HG03039 (cell line): ENCODE measurements around the gene PRKCE.
"Not testable (repeated sequence)": the region's sequence is repeated elsewhere in the genome, so short reads cannot be mapped to it uniquely, and the experiment has no call there.

Source experiments
- ATAC-seq: cut with Tn5 transposase; IDR thresholded peaks from one replicate; pipeline ENCODE4 v1.9.1; 2021; ENCODE audit warnings: mild to moderate bottlenecking, moderate library complexity; ENCODE audit not compliant: unreplicated experiment

Gene PRKCE

GRCh38 chr2:46197672-46198071 is 546.2 kb downstream of the PRKCE start:
- no peak for ATAC-seq

- ATAC-seq = no peak
Measured at GRCh38 chr2:46198164-46198883, 546.8 kb downstream of the PRKCE start.

- no peak for ATAC-seq
Measured at GRCh38 chr2:46198966-46199365, 547.5 kb downstream of the PRKCE start.

- no peak for ATAC-seq
Measured at GRCh38 chr2:46200100-46200690, 548.7 kb downstream of the PRKCE start.

DNA sequence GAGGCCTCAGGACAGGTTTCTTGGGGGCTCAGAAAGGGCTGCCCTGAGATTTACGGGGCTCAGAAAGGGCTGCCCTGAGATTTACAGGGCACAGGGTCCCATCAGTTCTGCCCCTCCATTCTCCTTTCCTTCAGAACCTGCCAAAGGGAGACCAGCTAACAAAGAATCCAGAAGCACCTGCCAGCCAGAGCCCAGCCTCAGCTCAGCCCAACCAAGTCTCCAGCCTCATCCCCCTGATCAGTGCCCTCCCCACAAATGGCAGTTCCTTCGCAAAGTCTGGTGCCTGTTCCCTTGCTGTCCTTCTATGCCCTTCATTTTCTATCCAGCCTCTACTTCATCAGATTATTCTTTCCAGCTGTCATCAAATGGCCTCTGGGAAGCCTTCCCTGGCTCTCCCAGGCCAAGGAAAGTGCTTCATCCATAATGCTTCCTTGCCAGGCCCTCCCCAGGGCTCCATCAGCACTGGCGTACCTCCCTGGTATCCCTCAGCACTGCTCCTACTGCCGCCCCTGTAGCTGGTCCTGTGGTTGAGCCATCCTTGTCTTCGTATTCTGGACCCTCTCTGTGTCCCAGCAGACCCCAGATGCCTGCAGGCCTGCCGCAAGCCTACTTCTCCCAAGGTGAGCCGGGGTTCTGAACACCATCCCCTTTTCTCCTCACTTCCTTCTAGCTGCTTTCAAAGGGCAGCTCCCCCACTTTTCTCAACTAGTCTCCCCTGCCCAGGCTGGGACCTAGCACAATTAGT is 549.6 kb downstream of the PRKCE start:
- ATAC-seq = no peak

DNA sequence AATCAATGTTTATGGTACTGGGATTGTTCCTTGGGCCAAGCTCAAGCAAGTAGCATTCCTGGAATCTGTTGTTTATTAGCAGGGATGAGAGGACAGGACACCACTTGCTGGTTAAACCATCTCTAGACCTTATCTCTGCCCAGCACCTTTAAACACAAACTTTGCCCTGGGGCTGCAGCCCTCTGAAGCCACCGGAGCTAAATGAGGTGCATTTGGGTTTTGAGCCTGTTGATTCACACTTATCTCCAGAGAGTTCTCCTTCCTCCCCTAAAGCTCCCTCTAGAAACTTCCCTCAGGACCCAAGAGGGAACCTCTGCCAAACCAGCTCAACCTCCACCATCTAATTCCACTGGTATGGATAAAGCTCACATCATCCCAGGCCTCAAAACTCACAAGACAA is 551.0 kb downstream of the PRKCE start:
- ATAC-seq = no peak

DNA sequence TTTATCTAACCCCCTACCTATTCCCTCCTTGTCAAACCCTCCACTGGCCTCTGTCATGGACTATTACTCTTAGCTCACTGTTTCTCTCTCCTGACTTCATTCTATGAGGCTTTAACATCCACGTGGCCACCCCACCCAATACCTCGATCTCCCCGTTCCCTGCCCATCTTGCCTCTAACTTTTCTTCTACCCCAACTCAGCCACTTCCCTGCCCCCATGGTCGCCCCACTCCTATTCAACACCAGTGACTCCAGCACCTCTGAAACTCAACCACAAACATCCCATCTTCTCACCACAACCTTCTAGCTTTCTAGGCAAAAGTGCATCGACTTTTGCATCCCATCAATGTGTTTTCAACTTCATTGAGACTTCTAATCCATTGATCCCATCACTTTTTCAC is 551.5 kb downstream of the PRKCE start:
- no peak for ATAC-seq

DNA sequence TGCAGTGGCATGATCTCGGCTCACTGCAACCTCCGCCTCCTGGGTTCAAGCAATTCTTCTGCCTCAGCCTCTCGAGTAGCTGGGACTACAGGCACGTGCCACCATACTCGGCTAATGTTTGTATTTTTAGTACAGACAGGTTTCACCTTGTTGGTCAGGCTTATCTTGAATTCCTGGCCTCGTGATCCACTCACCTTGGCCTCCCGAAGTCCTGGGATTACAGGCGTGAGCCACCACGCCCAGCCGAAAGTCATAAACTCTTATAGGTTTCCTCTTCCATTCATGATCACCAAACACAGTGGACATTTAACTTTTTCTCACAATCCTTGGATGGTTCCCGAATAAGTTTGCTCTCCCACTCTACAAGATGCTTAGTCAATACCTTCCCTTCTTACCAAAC is 552.2 kb downstream of the PRKCE start:
- ATAC-seq = not testable (repeated sequence)

DNA sequence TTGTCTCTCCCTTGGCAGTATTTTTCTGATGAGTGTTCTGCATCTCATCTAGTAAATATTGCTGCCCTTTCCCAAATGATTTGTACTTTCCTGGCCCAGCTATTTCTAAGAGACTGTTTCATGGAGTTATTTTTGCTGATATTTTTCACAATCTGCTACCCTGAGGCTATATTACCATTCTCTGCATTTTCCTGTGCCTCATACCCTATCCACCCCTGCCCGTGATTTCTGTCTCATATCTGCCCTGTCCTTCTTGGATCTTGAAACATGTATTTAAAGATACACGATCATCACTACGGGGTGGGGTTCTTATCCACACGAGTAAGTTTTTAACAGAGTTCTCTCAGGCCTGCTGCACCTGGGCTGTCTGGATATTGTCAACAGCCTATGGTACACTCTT is 556.1 kb downstream of the PRKCE start:
- no peak for ATAC-seq

GRCh38 chr2:46208766-46209165 is 557.3 kb downstream of the PRKCE start:
- no peak for ATAC-seq

DNA sequence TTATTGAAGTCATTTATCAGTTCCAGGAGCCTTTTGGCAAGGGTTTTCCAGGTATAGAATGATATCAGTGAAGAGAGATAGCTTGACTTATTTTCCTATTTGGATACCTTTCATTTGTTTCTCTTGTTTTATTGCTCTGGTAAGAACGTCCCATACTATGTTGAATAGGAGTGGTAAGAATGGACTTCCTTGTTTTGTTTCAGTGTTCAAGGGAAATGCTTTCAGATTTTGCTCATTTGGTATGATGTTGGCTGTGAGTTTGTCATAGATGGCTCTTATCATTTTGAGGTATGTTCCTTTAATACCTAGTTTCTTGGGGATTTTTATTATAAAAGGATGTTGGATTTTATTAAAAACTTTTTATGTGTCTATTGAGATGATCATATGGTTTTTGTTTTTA is 558.6 kb downstream of the PRKCE start:
- no peak for ATAC-seq

- ATAC-seq = no peak
Measured at GRCh38 chr2:46211461-46211860, 560.0 kb downstream of the PRKCE start.

- ATAC-seq = no peak
Measured at GRCh38 chr2:46213906-46214305, 562.4 kb downstream of the PRKCE start.

- no peak for ATAC-seq
Measured at GRCh38 chr2:46216213-46216612, 564.7 kb downstream of the PRKCE start.

DNA sequence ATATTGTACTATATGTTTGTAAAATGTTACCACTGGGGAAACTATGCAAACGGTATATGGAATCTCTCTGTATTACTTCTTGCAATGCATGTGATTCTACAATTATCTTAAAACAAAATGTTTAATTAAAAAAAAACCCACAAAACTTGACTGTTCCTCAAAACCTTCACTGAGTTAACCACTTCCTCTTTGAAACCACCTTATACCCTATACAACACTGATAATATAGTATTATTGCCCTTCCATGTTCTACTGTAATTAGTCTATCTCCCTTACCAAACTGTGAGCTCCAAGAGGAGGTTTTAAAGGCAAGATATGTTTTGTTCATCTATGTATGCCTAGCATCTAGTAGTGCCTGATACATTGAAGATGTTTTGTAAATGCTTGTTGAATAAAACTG is 572.0 kb downstream of the PRKCE start:
- not testable (repeated sequence) for ATAC-seq

DNA sequence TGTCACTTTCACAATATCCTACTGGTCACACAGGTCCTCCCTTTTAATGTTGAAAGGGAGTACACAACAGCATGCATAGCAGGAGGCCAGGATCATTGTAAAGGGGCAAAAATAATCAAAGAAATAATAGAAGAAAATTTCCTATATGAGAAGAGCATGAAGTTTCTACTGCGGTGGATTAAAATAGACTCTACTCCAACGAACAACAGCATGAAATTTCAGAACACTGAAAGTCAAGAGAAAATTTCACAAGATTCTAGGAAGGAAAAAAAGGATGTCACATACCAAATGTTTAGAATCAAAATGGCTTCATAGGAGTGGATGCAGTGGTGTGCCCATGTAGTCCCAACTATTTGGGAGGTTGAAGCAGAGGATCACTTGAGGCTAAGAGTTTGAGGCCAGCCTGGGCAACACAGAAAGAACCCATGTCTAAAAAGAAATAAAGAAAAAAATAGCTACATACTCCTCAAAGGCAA is 573.7 kb downstream of the PRKCE start:
- no peak for ATAC-seq

GRCh38 chr2:46225730-46226129 is 574.3 kb downstream of the PRKCE start:
- ATAC-seq = no peak

GRCh38 chr2:46226620-46227019 is 575.1 kb downstream of the PRKCE start:
- ATAC-seq = no peak

DNA sequence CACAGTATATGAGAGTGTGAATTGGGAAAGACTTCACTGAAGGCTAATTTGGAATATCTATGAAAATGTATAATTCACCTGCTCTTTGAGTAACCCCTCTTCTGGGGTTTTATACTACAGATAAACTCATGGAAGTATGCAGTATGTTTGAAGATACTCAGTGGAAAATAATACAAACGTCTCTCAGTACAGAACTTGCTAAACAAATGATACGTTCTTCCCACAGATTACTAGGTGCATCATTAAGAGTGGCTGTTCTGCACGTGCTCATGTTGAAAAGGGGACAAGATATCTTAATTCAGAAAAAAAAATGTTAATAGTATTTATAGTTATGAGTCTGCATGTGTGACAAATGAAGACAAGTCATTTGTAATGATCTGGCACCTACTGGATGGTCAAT is 575.5 kb downstream of the PRKCE start:
- no peak for ATAC-seq

- no peak for ATAC-seq
Measured at GRCh38 chr2:46227674-46228289, 576.3 kb downstream of the PRKCE start.
